Astrocyte of the cerebellum (primary cell): ENCODE results near the gene CELA3B.
A peak's percentile ranks its signal among the peaks of the same experiment; 100 is the strongest.
"Not testable (repeated sequence)": the region's sequence is repeated elsewhere in the genome, so short reads cannot be mapped to it uniquely, and the experiment has no call there.

ENCODE experiments used
- DNase-seq: peaks from one replicate; pipeline ENCODE4 v3.0.0-alpha.2; 2011; ENCODE audit warnings: low read depth
- H3K4me3 ChIP-seq: 2 replicates; pipeline ENCODE4 v1.5.1; 2011; ENCODE audit warnings: mild to moderate bottlenecking, low read depth, low read length, moderate library complexity
- in situ Hi-C: cut with HindIII; loops from 2 replicates; pipeline ENCODE4 v1.10.0; 2017; ENCODE audit warnings: low sequenced_read_pairs
- TF ChIP-seq, protein P1 (sequence below): IDR thresholded peaks from 2 replicates; pipeline ENCODE4 v1.5.1; 2012; ENCODE audit warnings: low read length, low read depth, moderate library complexity, mild to moderate bottlenecking; ENCODE audit errors: missing control alignments

Gene CELA3B

DNA sequence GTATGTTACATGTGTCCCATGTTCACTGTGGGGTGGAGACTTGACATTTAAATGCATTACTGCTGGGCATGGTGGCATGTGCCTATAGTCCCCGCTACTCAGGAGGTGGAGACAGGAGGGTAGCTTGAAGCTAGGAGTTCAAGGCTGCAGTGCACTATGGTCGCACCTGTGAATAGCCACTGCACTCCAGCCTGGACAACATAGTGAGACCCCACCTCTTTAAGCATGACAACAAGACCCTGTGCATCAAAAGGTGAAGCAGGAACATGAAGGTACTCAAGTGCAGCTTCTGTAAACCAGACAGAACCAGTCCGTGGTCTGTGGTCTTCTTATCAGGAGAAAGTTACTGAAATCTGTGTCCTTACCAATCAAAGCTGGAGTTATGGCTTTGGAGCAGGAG is 15.4 kb downstream of the CELA3B start:
- H3K4me3 ChIP-seq, in situ Hi-C loops, DNase-seq: not testable (repeated sequence)

DNA sequence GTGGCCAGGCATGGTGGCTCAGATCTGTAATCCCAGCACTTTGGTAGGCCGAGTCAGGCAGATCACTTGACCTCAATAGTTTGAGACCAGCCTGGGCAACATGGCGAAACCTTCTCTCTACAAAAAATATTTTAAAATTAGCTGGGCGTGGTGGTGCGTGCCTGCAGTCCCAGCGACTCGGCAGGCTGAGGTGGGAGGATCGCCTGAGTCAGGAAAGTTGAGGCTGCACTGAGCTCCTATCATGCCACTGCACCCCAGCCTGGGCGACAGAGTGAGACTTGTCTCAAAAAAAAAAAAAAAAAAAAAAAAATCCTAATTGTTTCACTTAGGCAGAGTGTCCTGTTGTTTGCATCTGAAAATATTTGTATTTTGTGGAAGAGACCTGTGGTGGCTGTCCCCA is 17.9 kb downstream of the CELA3B start:
- in situ Hi-C loops, DNase-seq, H3K4me3 ChIP-seq: not testable (repeated sequence)

DNA sequence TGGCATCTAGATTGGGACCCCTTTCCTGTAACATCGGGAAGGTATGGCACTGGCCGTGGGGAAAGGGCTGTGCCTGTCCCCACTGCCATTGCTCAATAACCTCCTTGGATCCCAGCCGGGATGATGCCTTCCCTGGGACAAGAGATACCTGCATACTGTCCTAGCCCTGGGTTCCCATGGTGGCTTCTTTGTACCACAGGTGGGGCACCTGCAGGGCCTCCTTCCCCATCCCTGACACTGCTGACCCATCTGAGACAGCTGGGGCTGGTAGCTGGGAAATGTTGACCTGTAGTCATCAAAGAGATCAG is 19.8 kb downstream of the CELA3B start:
- in situ Hi-C loops, DNase-seq, H3K4me3 ChIP-seq: not testable (repeated sequence)

DNA sequence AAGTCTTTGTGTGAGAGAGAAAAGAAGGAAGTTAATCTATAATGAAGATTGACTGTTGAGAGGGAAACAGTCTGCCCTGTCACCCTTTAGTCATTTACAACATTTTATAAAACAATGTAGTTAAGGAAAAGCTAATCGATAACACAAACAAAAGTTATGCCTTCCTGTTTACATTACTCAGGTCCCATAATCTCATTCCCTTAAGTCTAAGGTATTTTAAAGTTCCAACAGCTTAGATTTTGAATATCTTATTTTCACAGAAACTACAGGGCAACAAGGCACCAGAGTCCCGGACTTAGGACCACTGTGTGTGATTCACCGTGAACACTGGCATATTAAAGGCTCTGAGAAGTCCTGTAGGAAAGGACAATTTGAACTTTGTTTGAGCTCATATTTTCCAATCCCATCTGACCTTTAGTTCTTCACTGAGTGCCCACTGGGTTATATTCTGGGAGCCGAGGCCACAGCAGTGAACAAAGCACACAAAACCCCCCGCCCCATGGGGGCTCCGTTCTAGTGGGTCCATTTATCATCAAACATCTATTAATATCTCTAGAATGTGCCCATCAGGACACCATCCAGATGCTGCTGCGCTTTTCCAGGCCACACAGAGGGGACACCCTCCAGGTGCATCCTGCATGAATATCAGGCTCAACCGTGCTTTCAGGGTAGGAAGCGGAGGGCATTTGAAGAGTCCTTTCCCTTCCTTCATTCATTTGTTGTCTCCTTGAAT is 21.2 kb downstream of the CELA3B start:
- in situ Hi-C loops, H3K4me3 ChIP-seq, DNase-seq: not testable (repeated sequence)

DNA sequence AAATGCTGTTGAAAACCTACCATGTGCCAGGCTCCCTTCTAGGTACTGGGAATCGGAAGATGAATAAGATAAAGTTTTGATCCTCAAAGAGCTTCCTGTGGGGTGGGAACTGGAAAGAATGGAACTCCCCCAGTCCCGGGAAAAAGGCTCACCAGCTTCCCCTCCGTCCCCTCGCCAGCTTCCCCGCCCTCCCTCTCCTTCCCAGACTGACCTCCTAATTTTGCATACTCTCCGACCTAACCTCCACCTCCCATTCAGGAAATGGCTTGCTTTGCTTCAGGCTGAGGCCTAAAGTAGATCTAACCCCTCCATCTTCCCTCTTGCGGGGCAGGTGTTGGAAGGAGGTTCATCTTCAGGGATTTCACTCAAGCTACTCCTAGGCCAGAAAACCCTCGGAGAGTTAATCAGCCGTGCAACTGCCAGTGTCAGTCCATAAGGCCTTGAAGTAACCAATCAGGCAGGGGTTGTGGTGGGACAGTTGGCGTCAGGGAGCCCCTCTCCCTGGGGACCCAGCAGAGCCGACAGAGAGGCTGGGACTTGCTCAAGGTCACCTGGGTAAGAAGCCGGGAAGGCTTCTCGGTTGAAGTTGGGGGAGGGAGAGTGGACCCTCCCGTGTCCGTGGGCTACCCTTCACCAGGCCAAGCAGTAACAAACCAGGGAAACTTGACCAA is 21.9 kb downstream of the CELA3B start:
- H3K4me3 ChIP-seq, DNase-seq, in situ Hi-C loops: not testable (repeated sequence)

DNA sequence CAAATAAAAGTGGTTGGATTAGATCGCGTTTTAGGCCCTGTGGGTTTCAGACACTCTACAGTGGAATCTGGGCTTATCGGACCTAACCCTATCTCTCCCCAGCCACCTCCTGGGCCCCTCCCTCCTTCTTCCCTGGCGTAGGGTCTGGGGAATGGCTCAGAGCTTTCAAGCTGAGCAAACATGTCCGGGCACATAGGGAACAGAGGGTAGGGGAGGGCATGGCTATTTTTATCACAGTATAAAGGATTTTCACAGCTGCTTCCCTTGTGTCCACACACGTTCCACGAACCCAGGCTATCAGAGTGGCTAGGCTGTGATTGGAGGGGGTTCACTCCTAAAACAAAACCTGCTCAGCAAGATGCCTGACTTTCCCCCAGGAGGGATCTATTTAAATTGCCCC is 22.8 kb downstream of the CELA3B start:
- in situ Hi-C loops, DNase-seq: not testable (repeated sequence)

DNA sequence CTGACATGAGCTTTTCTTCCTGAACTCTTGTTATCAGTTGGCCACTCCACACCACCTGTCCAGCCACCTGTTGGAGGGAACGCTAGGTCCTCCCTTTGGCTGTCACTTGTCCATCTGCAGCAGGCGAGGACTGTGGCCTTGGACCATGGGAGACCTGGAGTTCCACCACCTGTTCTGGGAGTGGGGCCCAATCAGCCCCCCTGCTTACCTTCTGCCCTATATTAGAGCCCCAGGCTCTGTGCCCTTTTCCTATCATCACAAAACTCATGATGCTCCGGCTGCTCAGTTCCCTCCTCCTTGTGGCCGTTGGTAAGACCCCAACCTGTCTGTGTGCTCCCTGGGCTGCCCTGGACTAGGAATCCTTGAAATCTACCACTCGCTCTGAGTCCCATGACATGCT is 24.6 kb downstream of the CELA3B start, which contains the start of gene CELA3A:
CELA3A (plus strand) TSS at position 249 of the 400 bp plus-strand sequence; CDS start at position 267, 18 bp downstream.
- no peak for DNase-seq
- in situ Hi-C loops, result no loop called here
- TF ChIP-seq, protein P1, sequence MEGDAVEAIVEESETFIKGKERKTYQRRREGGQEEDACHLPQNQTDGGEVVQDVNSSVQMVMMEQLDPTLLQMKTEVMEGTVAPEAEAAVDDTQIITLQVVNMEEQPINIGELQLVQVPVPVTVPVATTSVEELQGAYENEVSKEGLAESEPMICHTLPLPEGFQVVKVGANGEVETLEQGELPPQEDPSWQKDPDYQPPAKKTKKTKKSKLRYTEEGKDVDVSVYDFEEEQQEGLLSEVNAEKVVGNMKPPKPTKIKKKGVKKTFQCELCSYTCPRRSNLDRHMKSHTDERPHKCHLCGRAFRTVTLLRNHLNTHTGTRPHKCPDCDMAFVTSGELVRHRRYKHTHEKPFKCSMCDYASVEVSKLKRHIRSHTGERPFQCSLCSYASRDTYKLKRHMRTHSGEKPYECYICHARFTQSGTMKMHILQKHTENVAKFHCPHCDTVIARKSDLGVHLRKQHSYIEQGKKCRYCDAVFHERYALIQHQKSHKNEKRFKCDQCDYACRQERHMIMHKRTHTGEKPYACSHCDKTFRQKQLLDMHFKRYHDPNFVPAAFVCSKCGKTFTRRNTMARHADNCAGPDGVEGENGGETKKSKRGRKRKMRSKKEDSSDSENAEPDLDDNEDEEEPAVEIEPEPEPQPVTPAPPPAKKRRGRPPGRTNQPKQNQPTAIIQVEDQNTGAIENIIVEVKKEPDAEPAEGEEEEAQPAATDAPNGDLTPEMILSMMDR, result no peak
- no peak within 1 kb of the TSS for H3K4me3 ChIP-seq

More for the DNA sequence above, 22.8 kb downstream of the CELA3B start:
- not testable (repeated sequence) for H3K4me3 ChIP-seq

DNA sequence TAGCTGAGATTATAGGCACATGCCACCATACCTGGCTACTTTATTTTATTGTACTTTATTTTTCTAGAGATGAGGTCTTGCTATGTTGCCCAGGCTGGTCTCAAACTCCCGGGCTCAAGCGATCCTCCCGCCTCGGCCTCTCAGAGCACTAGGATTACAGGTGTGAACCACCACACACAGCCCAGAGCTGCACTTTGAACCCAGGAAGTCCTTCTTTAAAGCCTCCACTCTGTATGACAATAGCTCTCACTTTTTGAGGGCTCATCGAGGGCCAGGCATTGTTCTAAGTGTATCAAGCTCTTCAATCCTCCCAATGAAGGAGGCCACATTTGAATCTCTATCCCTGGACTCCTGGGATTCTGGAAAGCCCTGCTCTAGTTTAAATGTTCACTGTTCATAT is 25.6 kb downstream of the CELA3B start:
- DNase-seq, H3K4me3 ChIP-seq, in situ Hi-C loops: not testable (repeated sequence)

DNA sequence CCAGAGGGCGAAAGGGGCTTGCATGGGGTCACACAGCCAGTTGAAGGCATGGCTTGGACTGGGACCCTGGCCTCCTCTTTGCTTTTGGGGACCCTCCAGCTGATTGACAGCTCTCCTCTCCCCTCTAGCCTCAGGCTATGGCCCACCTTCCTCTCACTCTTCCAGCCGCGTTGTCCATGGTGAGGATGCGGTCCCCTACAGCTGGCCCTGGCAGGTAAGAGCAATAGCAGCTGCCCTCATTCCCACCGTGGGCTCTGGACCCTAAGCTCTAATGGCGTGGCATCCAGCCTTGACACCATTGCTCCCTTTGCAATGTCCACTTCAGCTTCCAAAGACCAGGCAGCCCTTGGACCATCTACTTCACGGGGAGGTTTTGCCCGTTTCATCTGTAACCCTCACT is 26.1 kb downstream of the CELA3B start:
- in situ Hi-C loops, DNase-seq, H3K4me3 ChIP-seq: not testable (repeated sequence)

DNA sequence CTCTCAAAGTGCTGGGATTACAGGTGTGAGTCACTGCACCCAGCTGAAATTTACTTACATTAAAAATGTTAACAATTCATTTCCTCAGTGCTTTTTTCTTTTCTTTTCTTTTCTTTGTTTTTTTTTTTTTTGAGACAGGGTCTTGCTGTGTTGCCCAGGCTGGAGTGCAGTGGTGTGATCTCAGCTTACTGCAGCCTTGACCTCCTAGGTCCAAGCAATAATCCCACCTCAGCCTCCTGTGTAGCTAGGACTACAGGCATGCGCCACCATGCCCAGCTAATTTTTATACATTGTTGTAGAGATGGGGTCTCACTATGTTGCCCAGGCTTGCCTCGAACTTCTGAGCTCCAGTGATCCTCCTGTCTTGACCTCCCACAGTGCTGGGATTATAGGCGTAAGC is 27.1 kb downstream of the CELA3B start:
- DNase-seq, in situ Hi-C loops, H3K4me3 ChIP-seq: not testable (repeated sequence)

DNA sequence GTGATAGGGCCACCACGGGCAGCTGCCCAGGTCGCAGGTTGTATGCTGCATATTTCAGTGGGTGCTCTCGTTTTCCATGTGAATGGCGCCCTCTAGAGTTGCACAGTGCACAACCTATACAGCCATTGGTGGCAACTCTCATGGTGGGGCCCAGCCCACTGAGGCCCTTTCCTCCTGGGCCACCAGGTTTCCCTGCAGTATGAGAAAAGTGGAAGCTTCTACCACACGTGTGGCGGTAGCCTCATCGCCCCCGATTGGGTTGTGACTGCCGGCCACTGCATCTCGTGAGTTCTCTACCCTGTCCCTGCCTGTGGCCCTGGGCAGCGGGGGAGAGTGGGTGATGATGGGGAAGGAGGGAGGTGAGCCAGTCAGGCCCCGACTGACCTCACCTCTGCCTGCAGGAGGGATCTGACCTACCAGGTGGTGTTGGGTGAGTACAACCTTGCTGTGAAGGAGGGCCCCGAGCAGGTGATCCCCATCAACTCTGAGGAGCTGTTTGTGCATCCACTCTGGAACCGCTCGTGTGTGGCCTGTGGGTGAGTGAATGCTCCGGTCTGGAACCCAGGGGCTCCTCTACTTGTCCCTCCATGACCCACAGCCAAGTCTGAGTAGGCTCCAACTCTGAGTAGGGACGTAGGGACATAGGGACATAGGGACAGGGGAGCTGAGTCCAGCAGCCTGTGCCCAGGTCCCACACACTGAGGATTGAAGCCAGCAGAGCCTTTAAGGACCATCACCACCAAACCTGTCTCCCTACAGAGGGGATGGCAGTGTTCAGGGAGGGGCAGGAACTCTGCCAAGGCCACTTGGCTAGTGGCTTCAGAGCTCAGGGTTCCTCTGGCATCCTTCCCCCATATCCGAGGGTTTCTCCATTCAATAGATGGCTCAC is 28.7 kb downstream of the CELA3B start:
- DNase-seq, in situ Hi-C loops, H3K4me3 ChIP-seq: not testable (repeated sequence)
- TF ChIP-seq, protein P1, result peak; percentile 29

DNA sequence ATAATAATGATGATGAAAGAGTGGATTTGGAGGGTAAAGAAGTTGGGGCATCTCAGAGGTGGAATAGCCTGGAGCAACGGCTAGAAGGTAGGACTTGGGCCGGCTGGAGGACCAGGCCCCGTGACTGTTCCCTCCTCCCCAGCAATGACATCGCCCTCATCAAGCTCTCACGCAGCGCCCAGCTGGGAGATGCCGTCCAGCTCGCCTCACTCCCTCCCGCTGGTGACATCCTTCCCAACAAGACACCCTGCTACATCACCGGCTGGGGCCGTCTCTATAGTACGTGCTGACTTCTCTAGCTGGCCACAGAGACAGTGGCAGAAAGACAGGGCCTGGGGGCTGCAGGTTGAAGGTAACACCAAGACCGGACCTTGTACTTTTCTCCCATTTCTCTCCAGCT is 29.9 kb downstream of the CELA3B start:
- in situ Hi-C loops, DNase-seq, H3K4me3 ChIP-seq: not testable (repeated sequence)

DNA sequence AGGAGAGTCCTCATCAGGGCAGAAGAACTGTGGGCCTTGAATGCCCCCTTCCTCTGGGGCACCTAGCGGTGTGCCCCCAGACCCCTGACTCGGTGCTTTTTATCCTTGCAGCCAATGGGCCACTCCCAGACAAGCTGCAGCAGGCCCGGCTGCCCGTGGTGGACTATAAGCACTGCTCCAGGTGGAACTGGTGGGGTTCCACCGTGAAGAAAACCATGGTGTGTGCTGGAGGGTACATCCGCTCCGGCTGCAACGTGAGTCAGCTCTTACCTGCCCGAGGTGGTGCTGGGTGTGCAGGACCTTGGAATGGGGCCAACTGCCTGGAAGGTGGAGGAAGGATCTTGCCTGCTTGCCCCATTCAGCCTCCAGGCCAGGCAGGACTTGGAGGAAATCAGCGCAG is 30.4 kb downstream of the CELA3B start:
- DNase-seq, H3K4me3 ChIP-seq, in situ Hi-C loops: not testable (repeated sequence)

DNA sequence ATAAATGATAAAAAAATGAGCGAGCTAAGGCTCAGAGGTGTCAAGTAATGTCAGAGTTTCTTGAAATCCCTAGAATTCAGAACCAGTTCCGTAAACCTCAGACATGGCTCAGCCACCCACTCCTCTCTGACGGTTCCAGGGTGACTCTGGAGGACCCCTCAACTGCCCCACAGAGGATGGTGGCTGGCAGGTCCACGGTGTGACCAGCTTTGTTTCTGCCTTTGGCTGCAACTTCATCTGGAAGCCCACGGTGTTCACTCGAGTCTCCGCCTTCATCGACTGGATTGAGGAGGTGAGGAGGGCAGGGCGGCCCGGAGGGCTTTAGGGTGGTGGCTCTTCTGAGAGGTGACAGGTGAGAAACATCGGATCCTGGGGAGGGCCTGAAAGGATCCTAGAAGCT is 32.7 kb downstream of the CELA3B start:
- H3K4me3 ChIP-seq, DNase-seq, in situ Hi-C loops: not testable (repeated sequence)

DNA sequence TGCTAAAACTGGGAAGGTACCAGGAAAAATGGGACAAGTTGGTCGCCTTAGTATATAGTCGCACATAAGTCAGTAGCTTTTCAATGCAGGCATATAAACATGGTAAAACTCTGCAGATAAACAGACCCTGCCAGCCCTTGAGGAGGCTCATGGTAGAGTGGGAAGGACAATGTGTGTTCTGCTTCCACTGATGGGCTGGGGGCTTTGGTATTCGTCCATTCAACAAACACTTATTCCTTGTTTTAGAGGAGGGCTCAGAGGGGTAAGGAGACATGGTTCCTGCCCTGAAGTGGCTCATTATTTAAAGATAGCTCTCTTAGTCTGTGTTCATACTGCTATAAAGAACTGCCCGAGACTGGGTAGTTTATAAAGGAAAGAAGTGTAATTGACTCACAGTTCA is 35.9 kb downstream of the CELA3B start:
- in situ Hi-C loops, result not testable (repeated sequence)

More for the DNA sequence above, 35.9 kb downstream of the CELA3B start:
- DNase-seq, H3K4me3 ChIP-seq: not testable (repeated sequence)
